SU-DHL-6 (cell line): ENCODE results near the gene C5AR1.

Source experiments
- H2AFZ ChIP-seq: fragments of 200-600 bp; sonication (generic); 2 replicates; pipeline ENCODE4 v1.6.1; 2014; ENCODE audit warnings: low read depth, mild to moderate bottlenecking, moderate library complexity, mixed read lengths, antibody characterized with exemption, low read length; ENCODE audit not compliant: severe bottlenecking
- H3F3A ChIP-seq: fragments of 200-600 bp; shearing (Covaris generic); 2 replicates; pipeline ENCODE4 v1.6.0; 2016; ENCODE audit warnings: antibody characterized with exemption, mild to moderate bottlenecking; ENCODE audit not compliant: insufficient read depth
- H3K27ac ChIP-seq: fragments of 200-600 bp; sonication (generic); 2 replicates; pipeline ENCODE4 v1.5.1; 2016; ENCODE audit warnings: low read depth, mild to moderate bottlenecking, low read length, moderate library complexity, mixed read lengths
- H3K27me3 ChIP-seq: fragments of 200-600 bp; sonication (generic), shearing (Covaris generic); 2 replicates; pipeline ENCODE4 v1.6.0; 2014; ENCODE audit warnings: mild to moderate bottlenecking, low read length
- H3K36me3 ChIP-seq: fragments of 200-600 bp; sonication (generic); 2 replicates; pipeline ENCODE4 v1.6.1; 2014; ENCODE audit warnings: mild to moderate bottlenecking, low read length, mixed read lengths
- H3K4me2 ChIP-seq: fragments of 300-600, 200-600 bp; shearing (Covaris generic), sonication (generic); 2 replicates; pipeline ENCODE4 v1.6.0; 2014; ENCODE audit warnings: low read length, low read depth, mild to moderate bottlenecking; ENCODE audit not compliant: poor library complexity, severe bottlenecking
- H3K4me3 ChIP-seq: fragments of 200-600 bp; sonication (generic); 2 replicates; pipeline ENCODE4 v1.5.1; 2014; ENCODE audit warnings: antibody characterized with exemption, low read length, mild to moderate bottlenecking, mixed read lengths; ENCODE audit not compliant: insufficient read depth, poor library complexity, severe bottlenecking
- H3K79me2 ChIP-seq: fragments of 200-600 bp; sonication (generic); 2 replicates; pipeline ENCODE4 v1.6.1; 2014; ENCODE audit warnings: mild to moderate bottlenecking, low read length, moderate library complexity; ENCODE audit not compliant: insufficient read depth
- H3K9ac ChIP-seq: fragments of 200-600 bp; sonication (generic); 2 replicates; pipeline ENCODE4 v1.7.0; 2014; ENCODE audit warnings: mild to moderate bottlenecking, low read length
- H3K9me2 ChIP-seq: fragments of 200-600 bp; sonication (generic); replicated peaks from 2 replicates; pipeline ENCODE4 v1.6.1; 2014; ENCODE audit warnings: low read length; ENCODE audit not compliant: insufficient read depth
- H3K9me3 ChIP-seq: fragments of 200-600 bp; sonication (generic); 2 replicates; pipeline ENCODE4 v1.6.1; 2014; ENCODE audit warnings: low read length, mixed read lengths; ENCODE audit not compliant: insufficient read depth
- H4K20me1 ChIP-seq: fragments of 200-600 bp; sonication (generic); 2 replicates; pipeline ENCODE4 v1.6.1; 2014; ENCODE audit warnings: low read depth, mild to moderate bottlenecking, antibody characterized with exemption, low read length, moderate library complexity, mixed read lengths
- EZH2phosphoT487 ChIP-seq: fragments of 200-600 bp; sonication (generic), shearing (Covaris generic); conservative IDR thresholded peaks from 2 replicates; pipeline ENCODE4 v1.6.1; 2018; ENCODE audit warnings: mild to moderate bottlenecking, antibody characterized with exemption, low read length, moderate library complexity, mixed read lengths
- TF ChIP-seq, protein P1 (sequence below): fragments of 200-600 bp; sonication (generic); IDR thresholded peaks from one replicate; pipeline ENCODE4 v1.5.1; 2017; ENCODE audit warnings: antibody characterized with exemption, mild to moderate bottlenecking, low read length, moderate library complexity; ENCODE audit not compliant: insufficient read depth, poor library complexity, severe bottlenecking

The C5AR1 gene

DNA sequence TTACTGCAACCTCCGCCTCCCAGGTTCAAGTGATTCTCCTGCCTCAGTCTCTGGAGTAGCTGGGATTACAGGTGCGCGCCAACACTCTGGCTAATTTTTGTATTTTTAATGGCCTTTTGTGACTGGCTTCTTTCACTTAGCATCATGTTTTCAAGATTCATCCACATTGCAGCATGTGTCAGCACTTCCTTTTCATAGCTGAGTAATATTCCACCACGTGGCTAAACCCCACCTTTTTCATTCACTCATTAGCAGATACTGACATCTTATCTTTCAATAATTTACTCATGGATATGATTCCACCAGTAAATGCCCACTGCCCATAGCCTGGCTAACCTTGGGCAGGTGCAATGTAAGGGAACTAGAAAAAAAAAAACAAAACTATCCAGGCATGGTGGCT lies 6.9 kb downstream of the C5AR1 start:
- no peak overlapping the region for H3K9ac ChIP-seq
- TF ChIP-seq EZH2phosphoT487: no peak
- H3K27me3 ChIP-seq: no peaks in the 10 kb centered on the region

DNA sequence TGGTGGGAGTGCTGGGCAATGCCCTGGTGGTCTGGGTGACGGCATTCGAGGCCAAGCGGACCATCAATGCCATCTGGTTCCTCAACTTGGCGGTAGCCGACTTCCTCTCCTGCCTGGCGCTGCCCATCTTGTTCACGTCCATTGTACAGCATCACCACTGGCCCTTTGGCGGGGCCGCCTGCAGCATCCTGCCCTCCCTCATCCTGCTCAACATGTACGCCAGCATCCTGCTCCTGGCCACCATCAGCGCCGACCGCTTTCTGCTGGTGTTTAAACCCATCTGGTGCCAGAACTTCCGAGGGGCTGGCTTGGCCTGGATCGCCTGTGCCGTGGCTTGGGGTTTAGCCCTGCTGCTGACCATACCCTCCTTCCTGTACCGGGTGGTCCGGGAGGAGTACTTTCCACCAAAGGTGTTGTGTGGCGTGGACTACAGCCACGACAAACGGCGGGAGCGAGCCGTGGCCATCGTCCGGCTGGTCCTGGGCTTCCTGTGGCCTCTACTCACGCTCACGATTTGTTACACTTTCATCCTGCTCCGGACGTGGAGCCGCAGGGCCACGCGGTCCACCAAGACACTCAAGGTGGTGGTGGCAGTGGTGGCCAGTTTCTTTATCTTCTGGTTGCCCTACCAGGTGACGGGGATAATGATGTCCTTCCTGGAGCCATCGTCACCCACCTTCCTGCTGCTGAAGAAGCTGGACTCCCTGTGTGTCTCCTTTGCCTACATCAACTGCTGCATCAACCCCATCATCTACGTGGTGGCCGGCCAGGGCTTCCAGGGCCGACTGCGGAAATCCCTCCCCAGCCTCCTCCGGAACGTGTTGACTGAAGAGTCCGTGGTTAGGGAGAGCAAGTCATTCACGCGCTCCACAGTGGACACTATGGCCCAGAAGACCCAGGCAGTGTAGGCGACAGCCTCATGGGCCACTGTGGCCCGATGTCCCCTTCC lies 10.5 kb downstream of the C5AR1 start:
- H3K27me3 ChIP-seq: no peaks in the 10 kb centered on the region
- no peak overlapping the region for H3K4me2 ChIP-seq
- H3K4me3 ChIP-seq: no peak overlapping the region
- no peak overlapping the region for H3K9ac ChIP-seq
- TF ChIP-seq, protein P1, sequence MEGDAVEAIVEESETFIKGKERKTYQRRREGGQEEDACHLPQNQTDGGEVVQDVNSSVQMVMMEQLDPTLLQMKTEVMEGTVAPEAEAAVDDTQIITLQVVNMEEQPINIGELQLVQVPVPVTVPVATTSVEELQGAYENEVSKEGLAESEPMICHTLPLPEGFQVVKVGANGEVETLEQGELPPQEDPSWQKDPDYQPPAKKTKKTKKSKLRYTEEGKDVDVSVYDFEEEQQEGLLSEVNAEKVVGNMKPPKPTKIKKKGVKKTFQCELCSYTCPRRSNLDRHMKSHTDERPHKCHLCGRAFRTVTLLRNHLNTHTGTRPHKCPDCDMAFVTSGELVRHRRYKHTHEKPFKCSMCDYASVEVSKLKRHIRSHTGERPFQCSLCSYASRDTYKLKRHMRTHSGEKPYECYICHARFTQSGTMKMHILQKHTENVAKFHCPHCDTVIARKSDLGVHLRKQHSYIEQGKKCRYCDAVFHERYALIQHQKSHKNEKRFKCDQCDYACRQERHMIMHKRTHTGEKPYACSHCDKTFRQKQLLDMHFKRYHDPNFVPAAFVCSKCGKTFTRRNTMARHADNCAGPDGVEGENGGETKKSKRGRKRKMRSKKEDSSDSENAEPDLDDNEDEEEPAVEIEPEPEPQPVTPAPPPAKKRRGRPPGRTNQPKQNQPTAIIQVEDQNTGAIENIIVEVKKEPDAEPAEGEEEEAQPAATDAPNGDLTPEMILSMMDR: no peak
- no peak for TF ChIP-seq EZH2phosphoT487
- H3K27ac ChIP-seq: no peak overlapping the region
- H4K20me1 ChIP-seq: no peaks in the 10 kb centered on the region
- H3K36me3 ChIP-seq: no peaks in the 10 kb centered on the region
- H2AFZ ChIP-seq: no peak overlapping the region
- no peaks in the 10 kb centered on the region for H3K9me2 ChIP-seq
- H3K9me3 ChIP-seq: no peaks in the 10 kb centered on the region
- H3K79me2 ChIP-seq: no peaks in the 10 kb centered on the region
- H3F3A ChIP-seq: no peaks in the 10 kb centered on the region

More for the DNA sequence above, 6.9 kb downstream of the C5AR1 start:
- Histone ChIP-seq H3K4me3 (no peak overlapping the region), H3F3A (no peaks in the 10 kb centered on the region), H3K9me3 (no peaks in the 10 kb centered on the region), H2AFZ (no peak overlapping the region), H3K36me3 (no peaks in the 10 kb centered on the region), H3K4me2 (no peak overlapping the region), H3K79me2 (no peaks in the 10 kb centered on the region), H4K20me1 (no peaks in the 10 kb centered on the region), H3K27ac (no peak overlapping the region), H3K9me2 (no peaks in the 10 kb centered on the region)

DNA sequence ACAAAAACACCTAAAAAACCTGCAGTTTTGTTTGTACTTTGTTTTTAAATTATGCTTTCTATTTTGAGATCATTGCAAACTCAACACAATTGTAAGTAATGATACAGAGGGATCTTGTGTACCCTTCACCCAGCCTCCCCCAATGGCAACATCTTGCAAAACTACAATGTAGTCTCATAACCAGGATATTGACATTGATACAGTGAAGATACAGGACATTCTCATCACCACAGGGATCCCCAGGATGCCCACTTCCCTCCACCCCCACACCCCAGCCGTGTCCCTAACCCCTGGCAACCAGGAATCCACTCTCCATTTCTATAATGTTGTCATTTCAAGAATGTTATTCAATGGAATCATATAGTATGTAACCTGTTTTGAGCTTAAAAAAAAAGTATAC lies 12.0 kb downstream of the C5AR1 start:
- Histone ChIP-seq H3K9me2 (no peaks in the 10 kb centered on the region), H3K79me2 (no peaks in the 10 kb centered on the region), H3K9me3 (no peaks in the 10 kb centered on the region), H3K27ac (no peak overlapping the region), H3K4me2 (no peak overlapping the region), H3K9ac (no peak overlapping the region), H3F3A (no peaks in the 10 kb centered on the region), H3K36me3 (no peaks in the 10 kb centered on the region), H2AFZ (no peak overlapping the region), H3K4me3 (no peak overlapping the region), H3K27me3 (no peaks in the 10 kb centered on the region), H4K20me1 (no peaks in the 10 kb centered on the region)
- TF ChIP-seq EZH2phosphoT487: no peak
- TF ChIP-seq, protein P1: no peak

DNA sequence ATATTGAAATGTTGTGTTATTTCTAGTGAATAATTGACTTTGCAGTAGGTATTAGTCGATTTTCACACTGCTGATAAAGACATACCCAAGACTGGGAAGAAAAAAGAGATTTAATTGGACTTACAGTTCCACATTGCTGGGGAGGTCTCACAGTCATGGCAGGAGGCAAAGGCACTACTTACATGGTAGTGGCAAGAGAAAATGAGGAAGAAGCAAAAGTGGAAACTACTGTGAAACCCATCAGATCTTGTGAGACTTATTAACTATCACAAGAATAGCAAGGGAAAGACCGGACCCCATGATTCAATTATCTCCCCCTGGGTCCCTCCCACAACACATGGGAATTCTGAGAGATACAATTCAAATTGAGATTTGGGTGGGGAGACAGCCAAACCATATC lies 12.4 kb downstream of the C5AR1 start:
- Histone ChIP-seq H3K9me2 (no peaks in the 10 kb centered on the region), H2AFZ (no peak overlapping the region), H3K27me3 (no peaks in the 10 kb centered on the region), H4K20me1 (no peaks in the 10 kb centered on the region), H3F3A (no peaks in the 10 kb centered on the region), H3K27ac (no peak overlapping the region), H3K36me3 (no peaks in the 10 kb centered on the region), H3K4me2 (no peak overlapping the region), H3K9ac (no peak overlapping the region), H3K9me3 (no peaks in the 10 kb centered on the region), H3K4me3 (no peak overlapping the region), H3K79me2 (no peaks in the 10 kb centered on the region)
- no peak for TF ChIP-seq EZH2phosphoT487
- TF ChIP-seq, protein P1: no peak
